ENCODE results near the gene ACOT8.

ACOT8 gene

GRCh38 chr20:45863543-45864470 lies 6.6 kb upstream of the ACOT8 start:
- Histone ChIP-seq H3K79me2 (ENCODE audit: insufficient read depth, low read length) (peaks cover 8% of the 10 kb centered on the region), H2AFZ (ENCODE audit: low read depth, low read length) (no peak overlapping the region), H3K27ac (ENCODE audit: low read length) (no peak overlapping the region), H3K9me3 (ENCODE audit: insufficient read depth, low read length, severe bottlenecking) (no peaks in the 10 kb centered on the region), H4K20me1 (ENCODE audit: insufficient read depth, low read length) (no peaks in the 10 kb centered on the region), H3K27me3 (ENCODE audit: insufficient read depth, low read length, poor library complexity) (no peaks in the 10 kb centered on the region), H3K9ac (ENCODE audit: low read depth, low read length) (no peak overlapping the region), H3K4me1 (ENCODE audit: insufficient read depth, low read length) (peaks cover 8% of the 10 kb centered on the region), H3K4me2 (ENCODE audit: insufficient read depth, low read length) (no peak overlapping the region), H3K4me3 (ENCODE audit: low read depth in 1 of 2, low read length in 2 of 2) (no peak overlapping the region), H3K36me3 (ENCODE audit: insufficient read depth, low read length) (no peaks in the 10 kb centered on the region)
- TF ChIP-seq EZH2 (IDR thresholded peaks at IDR 0.05; ENCODE audit: borderline replicate concordance, low read depth, low read length, severe bottlenecking) (no peak), CTCF (IDR thresholded peaks at IDR 0.05; ENCODE audit: borderline replicate concordance, extremely low read depth, low read length, poor library complexity, severe bottlenecking) (no peak)
- DNase-seq (no peak), ATAC-seq (ENCODE audit: insufficient read depth, low read depth) (no peak)

GRCh38 chr20:45861221-45862075 lies 4.3 kb upstream of the ACOT8 start:
- Histone ChIP-seq H3K27ac (ENCODE audit: low read length) (no peak overlapping the region), H3K4me2 (ENCODE audit: insufficient read depth, low read length) (no peak overlapping the region)

GRCh38 chr20:45860560-45861220 lies 3.5 kb upstream of the ACOT8 start:
- peaks cover 36% of the 10 kb centered on the region for H3K79me2 ChIP-seq (ENCODE audit: insufficient read depth, low read length)
- no peaks in the 10 kb centered on the region for H4K20me1 ChIP-seq (ENCODE audit: insufficient read depth, low read length)
- DNase-seq (no peak), ATAC-seq (ENCODE audit: insufficient read depth, low read depth) (no peak)
- TF ChIP-seq CTCF (IDR thresholded peaks at IDR 0.05; ENCODE audit: borderline replicate concordance, extremely low read depth, low read length, poor library complexity, severe bottlenecking) (no peak), EZH2 (IDR thresholded peaks at IDR 0.05; ENCODE audit: borderline replicate concordance, low read depth, low read length, severe bottlenecking) (no peak)
- H3K9me3 ChIP-seq (ENCODE audit: insufficient read depth, low read length, severe bottlenecking): no peaks in the 10 kb centered on the region
- no peak overlapping the region for H3K4me2 ChIP-seq (ENCODE audit: insufficient read depth, low read length)
- no peak overlapping the region for H2AFZ ChIP-seq (ENCODE audit: low read depth, low read length)
- no peak overlapping the region for H3K4me3 ChIP-seq (ENCODE audit: low read depth in 1 of 2, low read length in 2 of 2)
- H3K9ac ChIP-seq (ENCODE audit: low read depth, low read length): no peak overlapping the region
- no peak overlapping the region for H3K27ac ChIP-seq (ENCODE audit: low read length)
- no peaks in the 10 kb centered on the region for H3K27me3 ChIP-seq (ENCODE audit: insufficient read depth, low read length, poor library complexity)
- peaks cover 32% of the 10 kb centered on the region for H3K4me1 ChIP-seq (ENCODE audit: insufficient read depth, low read length)
- peaks cover 3% of the 10 kb centered on the region; the same call in 1 of the 2 replicates for H3K36me3 ChIP-seq (ENCODE audit: insufficient read depth, low read length)

More at GRCh38 chr20:45861221-45862075, 4.3 kb upstream of the ACOT8 start:
- no peak overlapping the region for H3K4me3 ChIP-seq (ENCODE audit: low read depth in 1 of 2, low read length in 2 of 2)
- H4K20me1 ChIP-seq (ENCODE audit: insufficient read depth, low read length): no peaks in the 10 kb centered on the region
- no peak for ATAC-seq (ENCODE audit: insufficient read depth, low read depth)
- peaks cover 3% of the 10 kb centered on the region; the same call in 1 of the 2 replicates for H3K36me3 ChIP-seq (ENCODE audit: insufficient read depth, low read length)
- H2AFZ ChIP-seq (ENCODE audit: low read depth, low read length): no peak overlapping the region
- no peak for TF ChIP-seq CTCF (IDR thresholded peaks at IDR 0.05; ENCODE audit: borderline replicate concordance, extremely low read depth, low read length, poor library complexity, severe bottlenecking)
- DNase-seq: no peak
- H3K9ac ChIP-seq (ENCODE audit: low read depth, low read length): no peak overlapping the region
- peaks cover 24% of the 10 kb centered on the region for H3K4me1 ChIP-seq (ENCODE audit: insufficient read depth, low read length)
- peaks cover 28% of the 10 kb centered on the region for H3K79me2 ChIP-seq (ENCODE audit: insufficient read depth, low read length)
- H3K27me3 ChIP-seq (ENCODE audit: insufficient read depth, low read length, poor library complexity): no peaks in the 10 kb centered on the region
- no peaks in the 10 kb centered on the region for H3K9me3 ChIP-seq (ENCODE audit: insufficient read depth, low read length, severe bottlenecking)
